HG02759 (cell line): ENCODE data around the gene GSG1L.

Experiments
- ATAC-seq: cut with Tn5 transposase; IDR thresholded peaks from one replicate; pipeline ENCODE4 v1.9.1; 2021; ENCODE audit warnings: mild to moderate bottlenecking, moderate library complexity; ENCODE audit not compliant: unreplicated experiment

The GSG1L gene

GRCh38 chr16:27764427-27764826, 299.1 kb downstream of the GSG1L start:
- no peak for ATAC-seq

GRCh38 chr16:27762441-27762840, 301.1 kb downstream of the GSG1L start:
- no peak for ATAC-seq

- no peak for ATAC-seq
These were observed 301.7 kb downstream of the GSG1L start for GRCh38 chr16:27761816-27762215.

GRCh38 chr16:27760789-27761176, 302.7 kb downstream of the GSG1L start:
- ATAC-seq = no peak

GRCh38 chr16:27759967-27760788, 303.3 kb downstream of the GSG1L start:
- no peak for ATAC-seq

GRCh38 chr16:27759301-27759871, 304.1 kb downstream of the GSG1L start:
- ATAC-seq = no peak

GRCh38 chr16:27758544-27758943, 305.0 kb downstream of the GSG1L start:
- ATAC-seq = no peak

- no peak for ATAC-seq
These were observed 307.1 kb downstream of the GSG1L start for GRCh38 chr16:27756206-27756970.

- ATAC-seq = no peak
These were observed 308.5 kb downstream of the GSG1L start for GRCh38 chr16:27754788-27755690.

GRCh38 chr16:27753563-27753962, 310.0 kb downstream of the GSG1L start:
- no peak for ATAC-seq

- no peak for ATAC-seq
These were observed 311.3 kb downstream of the GSG1L start for GRCh38 chr16:27752241-27752640.

GRCh38 chr16:27751676-27752075, 311.8 kb downstream of the GSG1L start:
- no peak for ATAC-seq

GRCh38 chr16:27751233-27751632, 312.3 kb downstream of the GSG1L start:
- ATAC-seq = no peak

GRCh38 chr16:27749946-27750345, 313.6 kb downstream of the GSG1L start:
- ATAC-seq = no peak

- no peak for ATAC-seq
These were observed 314.0 kb downstream of the GSG1L start for GRCh38 chr16:27749547-27749875.

- no peak for ATAC-seq
These were observed 314.5 kb downstream of the GSG1L start for GRCh38 chr16:27748868-27749546.

GRCh38 chr16:27747946-27748345, 315.6 kb downstream of the GSG1L start:
- no peak for ATAC-seq

- no peak for ATAC-seq
These were observed 317.2 kb downstream of the GSG1L start for GRCh38 chr16:27746076-27746855.

- no peak for ATAC-seq
These were observed 318.2 kb downstream of the GSG1L start for GRCh38 chr16:27745348-27745747.

GRCh38 chr16:27743963-27744362, 319.6 kb downstream of the GSG1L start:
- no peak for ATAC-seq
